RKO (cell line): Measurements from ENCODE around the gene ABCC1.

Experiments
- DNase-seq: peaks from one replicate; pipeline ENCODE4 v3.0.0-alpha.2; 2016; ENCODE audit warnings: low spot score

ABCC1 gene

GRCh38 chr16:16021646-16021987 is 72.2 kb downstream of the ABCC1 start:
- no peak for DNase-seq

- peak; percentile 92 for DNase-seq
These were observed 72.7 kb downstream of the ABCC1 start for GRCh38 chr16:16021988-16022682.

- no peak for DNase-seq
These were observed 73.3 kb downstream of the ABCC1 start for GRCh38 chr16:16022683-16023064.

- no peak for DNase-seq
These were observed 76.0 kb downstream of the ABCC1 start for GRCh38 chr16:16025214-16025968.

- DNase-seq = no peak
These were observed 78.4 kb downstream of the ABCC1 start for GRCh38 chr16:16027728-16028310.

GRCh38 chr16:16028311-16028999 is 79.0 kb downstream of the ABCC1 start:
- DNase-seq = no peak

- no peak for DNase-seq
These were observed 80.1 kb downstream of the ABCC1 start for GRCh38 chr16:16029431-16030011.

GRCh38 chr16:16030449-16030848 is 81.0 kb downstream of the ABCC1 start:
- no peak for DNase-seq

GRCh38 chr16:16031401-16031800 is 82.0 kb downstream of the ABCC1 start:
- no peak for DNase-seq

GRCh38 chr16:16032271-16032979 is 83.0 kb downstream of the ABCC1 start:
- DNase-seq = no peak

GRCh38 chr16:16033208-16033717 is 83.8 kb downstream of the ABCC1 start:
- no peak for DNase-seq

GRCh38 chr16:16036359-16036792 is 87.0 kb downstream of the ABCC1 start:
- DNase-seq = no peak

- DNase-seq = no peak
These were observed 88.1 kb downstream of the ABCC1 start for GRCh38 chr16:16037521-16037920.

- DNase-seq = no peak
These were observed 88.6 kb downstream of the ABCC1 start for GRCh38 chr16:16037970-16038369.

- DNase-seq = no peak
These were observed 89.5 kb downstream of the ABCC1 start for GRCh38 chr16:16038950-16039349.

GRCh38 chr16:16041196-16041892 is 91.9 kb downstream of the ABCC1 start:
- no peak for DNase-seq

- no peak for DNase-seq
These were observed 92.7 kb downstream of the ABCC1 start for GRCh38 chr16:16042076-16042475.

- no peak for DNase-seq
These were observed 95.9 kb downstream of the ABCC1 start for GRCh38 chr16:16045296-16045695.

GRCh38 chr16:16045879-16046278 is 96.5 kb downstream of the ABCC1 start:
- DNase-seq = no peak

GRCh38 chr16:16047761-16048160 is 98.3 kb downstream of the ABCC1 start:
- DNase-seq = no peak
